ENCODE results near the gene DUSP1. TPM values are rescaled to one million over a fixed set of nuclear protein-coding genes. Genes with fewer than 3 reads are reported as not detected.
A peak's percentile ranks its signal among the peaks of the same experiment; 100 is the strongest.

The DUSP1 gene
- total and polyA plus RNA-seq, 10 donors: 46.0 to 818 (median 239) TPM

DNA sequence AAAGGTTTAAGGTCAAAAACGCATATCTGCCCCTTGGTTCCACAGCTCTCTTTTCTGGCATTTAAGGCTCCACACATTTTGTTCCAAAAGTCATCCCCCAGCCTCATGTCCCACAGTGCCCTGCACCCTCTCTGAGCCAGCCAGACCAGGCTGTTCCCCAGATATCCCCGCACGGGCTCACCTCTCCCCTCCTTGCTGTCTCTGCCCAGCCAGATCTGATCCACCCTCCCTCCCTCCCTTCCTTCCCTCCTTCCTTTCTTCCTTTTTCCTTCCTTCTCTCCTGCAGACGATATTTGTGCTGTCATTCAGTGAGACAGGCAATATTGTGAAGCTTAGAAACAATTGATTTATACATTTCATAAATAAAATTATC lies 37.0 kb downstream of the DUSP1 start:
- TF ChIP-seq POLR2A (IDR thresholded peaks at IDR 0.05) (no peak), POLR2AphosphoS5 (IDR thresholded peaks at IDR 0.05) (no peak)
- TF ChIP-seq, protein P1, sequence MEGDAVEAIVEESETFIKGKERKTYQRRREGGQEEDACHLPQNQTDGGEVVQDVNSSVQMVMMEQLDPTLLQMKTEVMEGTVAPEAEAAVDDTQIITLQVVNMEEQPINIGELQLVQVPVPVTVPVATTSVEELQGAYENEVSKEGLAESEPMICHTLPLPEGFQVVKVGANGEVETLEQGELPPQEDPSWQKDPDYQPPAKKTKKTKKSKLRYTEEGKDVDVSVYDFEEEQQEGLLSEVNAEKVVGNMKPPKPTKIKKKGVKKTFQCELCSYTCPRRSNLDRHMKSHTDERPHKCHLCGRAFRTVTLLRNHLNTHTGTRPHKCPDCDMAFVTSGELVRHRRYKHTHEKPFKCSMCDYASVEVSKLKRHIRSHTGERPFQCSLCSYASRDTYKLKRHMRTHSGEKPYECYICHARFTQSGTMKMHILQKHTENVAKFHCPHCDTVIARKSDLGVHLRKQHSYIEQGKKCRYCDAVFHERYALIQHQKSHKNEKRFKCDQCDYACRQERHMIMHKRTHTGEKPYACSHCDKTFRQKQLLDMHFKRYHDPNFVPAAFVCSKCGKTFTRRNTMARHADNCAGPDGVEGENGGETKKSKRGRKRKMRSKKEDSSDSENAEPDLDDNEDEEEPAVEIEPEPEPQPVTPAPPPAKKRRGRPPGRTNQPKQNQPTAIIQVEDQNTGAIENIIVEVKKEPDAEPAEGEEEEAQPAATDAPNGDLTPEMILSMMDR (IDR thresholded peaks at IDR 0.05 in 8 of 11, conservative IDR thresholded peaks at IDR 0.05 in 3 of 11): no peak

DNA sequence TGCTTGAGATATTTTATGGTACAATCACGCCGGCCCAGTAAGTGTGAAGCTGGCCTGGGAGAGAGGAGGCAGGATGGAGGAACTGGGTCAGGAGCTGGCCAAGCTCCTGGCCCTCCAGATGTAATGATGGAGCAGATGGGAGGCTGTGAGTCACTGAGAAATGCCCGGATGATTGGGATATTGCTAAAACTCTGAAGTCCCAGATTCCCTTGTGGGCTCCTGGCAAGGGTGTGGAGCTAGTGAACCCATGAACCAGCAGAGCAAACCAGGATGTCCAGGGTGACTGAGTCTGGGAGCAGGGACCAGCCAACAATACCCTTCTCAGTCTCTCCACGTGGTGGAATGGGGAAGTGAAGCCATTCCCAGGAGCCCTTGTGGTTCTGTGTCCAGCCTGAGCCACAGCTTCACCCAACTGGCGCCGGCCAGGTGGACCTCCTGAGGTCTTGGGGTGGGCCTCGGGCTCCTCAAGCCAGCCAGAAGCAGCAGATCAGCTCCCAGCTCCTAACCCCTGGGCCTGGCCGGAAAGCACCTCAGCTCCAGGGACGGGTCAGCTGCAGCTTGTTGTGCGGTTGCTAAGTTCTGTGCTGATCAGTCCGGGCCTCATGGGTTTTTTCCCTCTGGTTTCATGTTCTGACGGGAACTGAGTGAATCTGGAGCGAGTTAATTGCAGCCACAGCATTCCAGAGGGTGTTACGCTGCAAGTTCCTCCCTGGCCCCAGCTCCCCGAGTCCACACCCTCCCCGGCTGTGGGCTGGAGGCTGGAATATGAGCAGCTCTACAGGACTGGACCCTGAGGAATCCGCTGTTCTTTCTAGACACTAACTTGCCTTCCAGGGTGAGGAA lies 37.6 kb downstream of the DUSP1 start:
- no peak for DNase-seq
- WGBS, 5 donors: 58 to 80% (median 74%) methylated on average over 9 to 17 of the region's 17 CpGs
- intact Hi-C loops (cut with DNase I; ENCODE audit: low total_unique reads): no loop called here

More for the DNA sequence above, 37.0 kb downstream of the DUSP1 start:
- no peaks in the 10 kb centered on the region for H3K27me3 ChIP-seq (replicated peaks in 1 of 7)
- no peaks in the 10 kb centered on the region for H3K9me3 ChIP-seq
- peak overlapping the region in 7 of 8 donors; percentile 67 to 79 (median 74) for H3K27ac ChIP-seq
- WGBS, 5 donors: 38 to 54% (median 47%) methylated on average over 4 of the region's 4 CpGs
- no peaks in the 10 kb centered on the region for H3K36me3 ChIP-seq
- no peak overlapping the region for H3K4me3 ChIP-seq
- DNase-seq: no peak
- H3K4me1 ChIP-seq: peaks cover 0 to 16% (median 9%) of the 10 kb centered on the region in 6 donors
- intact Hi-C loops (cut with DNase I; ENCODE audit: low total_unique reads): no loop called here

DNA sequence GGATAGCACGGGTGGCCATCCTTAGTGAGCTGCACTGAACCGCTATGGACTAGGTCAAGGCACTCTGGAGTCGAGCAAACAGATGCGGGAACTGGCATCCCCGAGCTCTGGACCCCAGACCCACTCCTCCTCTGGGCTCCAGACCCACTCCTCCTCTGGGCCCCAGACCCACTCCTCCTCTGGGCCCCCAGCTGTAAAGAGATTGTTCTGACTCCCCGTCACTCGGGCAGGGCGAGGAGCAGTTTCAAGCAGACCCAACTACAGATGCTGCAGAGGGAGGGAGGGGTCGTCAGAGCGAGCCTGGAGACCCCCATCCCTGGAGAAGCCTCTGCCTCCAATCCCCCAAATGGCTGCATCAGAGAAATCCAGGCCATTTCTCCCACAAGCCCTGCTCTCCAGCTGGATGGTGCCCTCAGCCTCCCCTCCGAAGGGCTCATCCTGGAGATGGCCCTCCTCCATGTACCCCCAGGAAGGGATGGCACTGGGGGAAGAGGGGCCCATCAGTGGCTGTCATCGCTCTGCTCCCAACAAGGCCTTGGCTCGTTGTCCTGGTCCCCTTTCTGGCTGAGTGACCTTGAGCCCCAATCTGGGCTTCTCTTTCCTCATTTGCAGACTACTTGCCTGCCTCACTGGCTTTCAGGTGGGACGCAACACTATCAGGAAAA lies 38.7 kb downstream of the DUSP1 start:
- H3K27me3 ChIP-seq (replicated peaks in 1 of 7): no peaks in the 10 kb centered on the region
- 84 to 92% (median 88%) methylated on average over 10 to 14 of the region's 14 CpGs for WGBS, 5 donors
- no peaks in the 10 kb centered on the region for H3K36me3 ChIP-seq
- no peak for DNase-seq
- H3K27ac ChIP-seq: peak overlapping the region in 6 of 8 donors; percentile 70 to 79 (median 74)
- no peak overlapping the region for H3K4me3 ChIP-seq
- intact Hi-C loops (cut with DNase I; ENCODE audit: low total_unique reads): no loop called here
- TF ChIP-seq POLR2AphosphoS5 (IDR thresholded peaks at IDR 0.05) (no peak), POLR2A (IDR thresholded peaks at IDR 0.05) (no peak)
- TF ChIP-seq, protein P1 (IDR thresholded peaks at IDR 0.05 in 8 of 11, conservative IDR thresholded peaks at IDR 0.05 in 3 of 11): no peak
- no peaks in the 10 kb centered on the region for H3K9me3 ChIP-seq
- H3K4me1 ChIP-seq: peaks cover 0 to 16% (median 9%) of the 10 kb centered on the region in 6 donors

More for the DNA sequence above, 37.6 kb downstream of the DUSP1 start:
- Histone ChIP-seq H3K27ac (peak overlapping the region; percentile 19 to 79 (median 73)), H3K9me3 (no peaks in the 10 kb centered on the region), H3K4me1 (peaks cover 0 to 16% (median 9%) of the 10 kb centered on the region in 6 donors), H3K27me3 (replicated peaks in 1 of 7) (no peaks in the 10 kb centered on the region), H3K36me3 (no peaks in the 10 kb centered on the region), H3K4me3 (no peak overlapping the region)
- TF ChIP-seq POLR2A (IDR thresholded peaks at IDR 0.05) (no peak), POLR2AphosphoS5 (IDR thresholded peaks at IDR 0.05) (peak in 2 of 3 donors; percentile 40 to 45)
- TF ChIP-seq, protein P1 (IDR thresholded peaks at IDR 0.05 in 8 of 11, conservative IDR thresholded peaks at IDR 0.05 in 3 of 11): no peak

DNA sequence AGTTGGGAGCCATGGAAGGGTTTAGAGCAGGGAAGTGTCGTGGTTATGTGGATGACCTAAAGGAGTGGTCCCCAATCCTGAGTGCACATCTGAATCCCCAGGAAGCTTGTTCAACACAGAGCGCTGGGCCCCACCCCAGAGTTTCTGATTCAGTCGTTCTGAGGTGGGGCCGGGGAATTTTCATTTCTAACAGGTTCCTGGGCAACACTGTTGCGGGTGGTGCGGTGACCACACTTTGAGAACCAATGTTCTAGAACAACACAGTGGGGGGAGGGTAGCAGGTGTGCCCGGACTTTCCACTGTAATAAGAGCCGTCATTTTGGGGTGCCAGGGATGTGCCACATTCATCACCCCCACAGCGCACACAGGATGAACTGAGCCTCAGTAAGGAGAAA lies 39.3 kb downstream of the DUSP1 start:
- 81 to 98% (median 88%) methylated on average over 9 of the region's 9 CpGs for WGBS, 5 donors
- no peaks in the 10 kb centered on the region for H3K9me3 ChIP-seq
- no peak overlapping the region for H3K4me3 ChIP-seq
- no peaks in the 10 kb centered on the region for H3K27me3 ChIP-seq (replicated peaks in 1 of 7)
- TF ChIP-seq, protein P1 (IDR thresholded peaks at IDR 0.05 in 8 of 11, conservative IDR thresholded peaks at IDR 0.05 in 3 of 11): no peak
- TF ChIP-seq POLR2A (IDR thresholded peaks at IDR 0.05) (no peak), POLR2AphosphoS5 (IDR thresholded peaks at IDR 0.05) (no peak)
- H3K27ac ChIP-seq: peak overlapping the region in 2 of 8 donors; percentile 77 to 79
- no peaks in the 10 kb centered on the region for H3K36me3 ChIP-seq
- peaks cover 0 to 16% (median 9%) of the 10 kb centered on the region in 6 donors for H3K4me1 ChIP-seq
- intact Hi-C loops (cut with DNase I; ENCODE audit: low total_unique reads): no loop called here
- no peak for DNase-seq

Data from spleen (tissue), 11 donors.